Measurements from ENCODE around the gene ASB11. TPM values are rescaled to one million over a fixed set of nuclear protein-coding genes. Genes with fewer than 3 reads are reported as not detected.
"Not testable (repeated sequence)": the region's sequence is repeated elsewhere in the genome, so short reads cannot be mapped to it uniquely, and the experiment has no call there.

Gene ASB11
- total RNA-seq, 1 experiment from 2014 or later = not detected

DNA sequence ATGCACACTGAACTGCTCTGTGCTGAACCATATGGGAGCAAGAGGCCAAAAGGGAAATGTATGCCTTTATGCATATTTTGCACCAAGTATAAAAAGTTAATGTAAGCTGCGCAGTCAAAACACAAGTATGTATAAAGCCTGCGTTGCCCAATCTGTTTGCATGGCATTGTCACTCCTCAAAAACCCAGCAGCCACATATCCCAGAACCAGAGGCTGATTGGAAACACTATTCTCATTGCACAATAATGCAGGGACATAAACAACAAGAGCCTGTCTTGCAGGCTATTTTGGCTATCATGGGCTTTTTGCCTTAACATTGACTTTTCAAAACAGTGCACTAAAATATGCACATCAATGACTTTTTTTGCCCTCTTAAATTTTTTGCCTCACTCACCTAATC lies 40.5 kb downstream of the ASB11 start:
- no peak overlapping the region for H2BK15ac ChIP-seq (ENCODE audit: low read depth, low read length)
- no peak overlapping the region for H3K27ac Mint-ChIP-seq
- no peak overlapping the region for H4K8ac ChIP-seq (replicated peaks; ENCODE audit: insufficient read length, low read depth, low read length)
- H4K91ac ChIP-seq (ENCODE audit: insufficient read length, low read depth, low read length) = no peak overlapping the region
- no peaks in the 10 kb centered on the region for H3K9me3 ChIP-seq (ENCODE audit: control insufficient read depth, low read depth, low read length)
- TF ChIP-seq, protein P1, sequence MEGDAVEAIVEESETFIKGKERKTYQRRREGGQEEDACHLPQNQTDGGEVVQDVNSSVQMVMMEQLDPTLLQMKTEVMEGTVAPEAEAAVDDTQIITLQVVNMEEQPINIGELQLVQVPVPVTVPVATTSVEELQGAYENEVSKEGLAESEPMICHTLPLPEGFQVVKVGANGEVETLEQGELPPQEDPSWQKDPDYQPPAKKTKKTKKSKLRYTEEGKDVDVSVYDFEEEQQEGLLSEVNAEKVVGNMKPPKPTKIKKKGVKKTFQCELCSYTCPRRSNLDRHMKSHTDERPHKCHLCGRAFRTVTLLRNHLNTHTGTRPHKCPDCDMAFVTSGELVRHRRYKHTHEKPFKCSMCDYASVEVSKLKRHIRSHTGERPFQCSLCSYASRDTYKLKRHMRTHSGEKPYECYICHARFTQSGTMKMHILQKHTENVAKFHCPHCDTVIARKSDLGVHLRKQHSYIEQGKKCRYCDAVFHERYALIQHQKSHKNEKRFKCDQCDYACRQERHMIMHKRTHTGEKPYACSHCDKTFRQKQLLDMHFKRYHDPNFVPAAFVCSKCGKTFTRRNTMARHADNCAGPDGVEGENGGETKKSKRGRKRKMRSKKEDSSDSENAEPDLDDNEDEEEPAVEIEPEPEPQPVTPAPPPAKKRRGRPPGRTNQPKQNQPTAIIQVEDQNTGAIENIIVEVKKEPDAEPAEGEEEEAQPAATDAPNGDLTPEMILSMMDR (conservative IDR thresholded peaks at IDR 0.05) = no peak
- no peak overlapping the region for H3K56ac ChIP-seq (ENCODE audit: insufficient read length, low read depth, low read length)
- no CpG with 5 or more reads among the region's 2 CpGs for WGBS (ENCODE audit: extremely low coverage, insufficient read length, low lambda C conversion rate)
- no peaks in the 10 kb centered on the region; a peak in 1 of 7 replicates for H3K36me3 Mint-ChIP-seq (ENCODE audit: insufficient read depth in 1 of 3, low read depth in 3 of 3)
- H3K18ac ChIP-seq (ENCODE audit: insufficient read length, low read depth, low read length) = no peak overlapping the region
- no peak overlapping the region for H3K27ac ChIP-seq (ENCODE audit: insufficient read length, low read depth, low read length)
- no peaks in the 10 kb centered on the region for H3K79me2 ChIP-seq (ENCODE audit: insufficient read depth, low read length)
- no peak overlapping the region for H3K23ac ChIP-seq (ENCODE audit: insufficient read length, low read depth, low read length)
- H4K5ac ChIP-seq (ENCODE audit: insufficient read length, low read depth, low read length) = no peak overlapping the region
- H3K4me3 Mint-ChIP-seq = no peak overlapping the region
- H3K9ac ChIP-seq (ENCODE audit: extremely low read depth, insufficient read length, low read length) = no peak overlapping the region
- H2BK20ac ChIP-seq (ENCODE audit: low read depth, low read length, poor library complexity, severe bottlenecking) = no peak overlapping the region
- H3K4me2 ChIP-seq (ENCODE audit: insufficient read depth, insufficient read length, low read length) = no peak overlapping the region
- no peak overlapping the region for H2BK12ac ChIP-seq (ENCODE audit: insufficient read length, low read depth, low read length)
- no peak for DNase-seq
- H3K4me1 ChIP-seq (ENCODE audit: insufficient read depth, low read length) = no peaks in the 10 kb centered on the region; the same call in 1 of the 2 replicates
- H2BK5ac ChIP-seq (ENCODE audit: insufficient read length, low read length) = no peak overlapping the region
- no peak overlapping the region for H2BK120ac ChIP-seq (ENCODE audit: low read depth, low read length, poor library complexity, severe bottlenecking)
- H3K4ac ChIP-seq (ENCODE audit: low read depth, low read length) = no peak overlapping the region
- H3K4me1 Mint-ChIP-seq = peaks cover 5% of the 10 kb centered on the region in 2 experiments
- no peak overlapping the region for H2AFZ ChIP-seq (ENCODE audit: low read length)
- H3K9me3 Mint-ChIP-seq = peaks cover 25 to 56% of the 10 kb centered on the region in 2 experiments
- no peak overlapping the region for H3K14ac ChIP-seq (ENCODE audit: insufficient read depth, low read length)
- no peaks in the 10 kb centered on the region for H4K20me1 ChIP-seq (ENCODE audit: control insufficient read depth, insufficient read depth, insufficient read length)
- H3K27me3 Mint-ChIP-seq (ENCODE audit: low read depth) = no peaks in the 10 kb centered on the region
- no peak overlapping the region for H2AK5ac ChIP-seq (ENCODE audit: insufficient read length, low read length)
- no peaks in the 10 kb centered on the region for H3K27me3 ChIP-seq (ENCODE audit: insufficient read depth, low read length)
- no peaks in the 10 kb centered on the region for H3K23me2 ChIP-seq (ENCODE audit: insufficient read length, low read depth, low read length, poor library complexity, severe bottlenecking)
- H3T11ph ChIP-seq (ENCODE audit: low read length) = no peak overlapping the region
- no peaks in the 10 kb centered on the region for H3K79me1 ChIP-seq (ENCODE audit: insufficient read depth, low read depth, low read length, poor library complexity, severe bottlenecking)

DNA sequence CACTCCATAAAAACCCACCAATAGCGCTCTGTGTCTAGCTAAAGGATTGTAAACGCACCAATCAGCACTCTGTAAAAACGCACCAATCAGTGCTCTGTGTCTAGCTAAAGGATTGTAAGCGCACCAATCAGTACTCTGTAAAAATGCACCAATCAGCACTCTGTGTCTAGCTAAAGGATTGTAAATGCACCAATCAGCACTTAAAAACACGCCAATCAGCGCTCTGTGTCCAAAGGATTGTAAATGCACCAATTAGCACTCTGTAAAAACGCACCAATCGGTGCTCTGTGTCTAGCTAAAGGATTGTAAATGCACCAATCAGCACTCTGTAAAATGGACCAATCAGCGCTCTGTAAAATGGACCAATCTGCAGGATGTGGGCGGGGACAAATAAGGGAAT lies 42.2 kb downstream of the ASB11 start:
- not testable (repeated sequence) for H3K27me3 Mint-ChIP-seq (ENCODE audit: low read depth); H3K27ac Mint-ChIP-seq; H3K4me1 ChIP-seq (ENCODE audit: insufficient read depth, low read length); H3K36me3 Mint-ChIP-seq (ENCODE audit: insufficient read depth in 1 of 3, low read depth in 3 of 3); H3K4me3 Mint-ChIP-seq; H2BK20ac ChIP-seq (ENCODE audit: low read depth, low read length, poor library complexity, severe bottlenecking); H4K5ac ChIP-seq (ENCODE audit: insufficient read length, low read depth, low read length); H3K4me2 ChIP-seq (ENCODE audit: insufficient read depth, insufficient read length, low read length); H2BK5ac ChIP-seq (ENCODE audit: insufficient read length, low read length); H3K79me1 ChIP-seq (ENCODE audit: insufficient read depth, low read depth, low read length, poor library complexity, severe bottlenecking); H2BK12ac ChIP-seq (ENCODE audit: insufficient read length, low read depth, low read length); H3K4ac ChIP-seq (ENCODE audit: low read depth, low read length); H3K4me1 Mint-ChIP-seq; H3K27ac ChIP-seq (ENCODE audit: insufficient read length, low read depth, low read length); H3K14ac ChIP-seq (ENCODE audit: insufficient read depth, low read length); H3K23me2 ChIP-seq (ENCODE audit: insufficient read length, low read depth, low read length, poor library complexity, severe bottlenecking); H2BK120ac ChIP-seq (ENCODE audit: low read depth, low read length, poor library complexity, severe bottlenecking); H3K9me3 ChIP-seq (ENCODE audit: control insufficient read depth, low read depth, low read length); H3T11ph ChIP-seq (ENCODE audit: low read length); H3K56ac ChIP-seq (ENCODE audit: insufficient read length, low read depth, low read length); H3K79me2 ChIP-seq (ENCODE audit: insufficient read depth, low read length); H3K23ac ChIP-seq (ENCODE audit: insufficient read length, low read depth, low read length); H3K9ac ChIP-seq (ENCODE audit: extremely low read depth, insufficient read length, low read length); H2AK5ac ChIP-seq (ENCODE audit: insufficient read length, low read length); H2BK15ac ChIP-seq (ENCODE audit: low read depth, low read length); H4K8ac ChIP-seq (replicated peaks; ENCODE audit: insufficient read length, low read depth, low read length); H4K20me1 ChIP-seq (ENCODE audit: control insufficient read depth, insufficient read depth, insufficient read length); H3K27me3 ChIP-seq (ENCODE audit: insufficient read depth, low read length); H4K91ac ChIP-seq (ENCODE audit: insufficient read length, low read depth, low read length); H3K18ac ChIP-seq (ENCODE audit: insufficient read length, low read depth, low read length); H2AFZ ChIP-seq (ENCODE audit: low read length); DNase-seq
- H3K9me3 Mint-ChIP-seq = peaks cover 31 to 52% of the 10 kb centered on the region in 2 experiments
- no CpG with 5 or more reads among the region's 10 CpGs for WGBS (ENCODE audit: extremely low coverage, insufficient read length, low lambda C conversion rate)

Measured in H9 (cell line).